Activated CD4-positive, alpha-beta T cell treated with anti-CD3 and anti-CD28 coated beads for 48 hours (primary cell): ENCODE results near the gene ALOX12B.
A peak's percentile ranks its signal among the peaks of the same experiment; 100 is the strongest.
"Not testable (repeated sequence)": the region's sequence is repeated elsewhere in the genome, so short reads cannot be mapped to it uniquely, and the experiment has no call there.

ENCODE experiments used
- DNase-seq: peaks from one replicate; pipeline ENCODE4 v3.0.0-alpha.2; 2020

The ALOX12B gene

GRCh38 chr17:8063761-8064534, 23.6 kb downstream of the ALOX12B start:
- DNase-seq, result no peak

GRCh38 chr17:8062807-8063483, 24.6 kb downstream of the ALOX12B start:
- no peak for DNase-seq

GRCh38 chr17:8062435-8062806, 25.1 kb downstream of the ALOX12B start:
- DNase-seq, result no peak

- DNase-seq, result not testable (repeated sequence)
Observed at GRCh38 chr17:8061851-8062250, 25.7 kb downstream of the ALOX12B start.

GRCh38 chr17:8060274-8060673, 27.2 kb downstream of the ALOX12B start:
- peak; percentile 64 for DNase-seq

GRCh38 chr17:8059131-8059530, 28.4 kb downstream of the ALOX12B start:
- no peak for DNase-seq

GRCh38 chr17:8057691-8058114, 29.8 kb downstream of the ALOX12B start:
- peak; percentile 49 for DNase-seq

GRCh38 chr17:8056976-8057625, 30.4 kb downstream of the ALOX12B start:
- no peak for DNase-seq

- peak; percentile 45 for DNase-seq
Observed at GRCh38 chr17:8056232-8056975, 31.1 kb downstream of the ALOX12B start.

- no peak for DNase-seq
Observed at GRCh38 chr17:8055851-8056231, 31.7 kb downstream of the ALOX12B start.

GRCh38 chr17:8053600-8053999, 33.9 kb downstream of the ALOX12B start:
- no peak for DNase-seq

- no peak for DNase-seq
Observed at GRCh38 chr17:8052256-8053252, 35.0 kb downstream of the ALOX12B start.

- DNase-seq, result no peak
Observed at GRCh38 chr17:8051831-8052230, 35.7 kb downstream of the ALOX12B start.

GRCh38 chr17:8048736-8049135, 38.8 kb downstream of the ALOX12B start:
- no peak for DNase-seq

GRCh38 chr17:8048236-8048635, 39.3 kb downstream of the ALOX12B start:
- DNase-seq, result no peak

GRCh38 chr17:8047769-8048110, 39.8 kb downstream of the ALOX12B start:
- DNase-seq, result no peak

- no peak for DNase-seq
Observed at GRCh38 chr17:8046929-8047768, 40.4 kb downstream of the ALOX12B start.

- DNase-seq, result no peak
Observed at GRCh38 chr17:8046306-8046928, 41.1 kb downstream of the ALOX12B start.

GRCh38 chr17:8044819-8045810, 42.4 kb downstream of the ALOX12B start:
- no peak for DNase-seq
